Psoas muscle (tissue), 8 donors: ENCODE measurements around the gene TRIM41. TPM values are rescaled to one million over a fixed set of nuclear protein-coding genes. Genes with fewer than 3 reads are reported as not detected.

Source experiments
- ATAC-seq, 4 donors: fragments of 200-7000 bp; cut with Tn5 transposase; one replicate each; pipeline ENCODE4 v1.9.1; 2020; ENCODE audit warnings: moderate library complexity in 3 of 4, mild to moderate bottlenecking in 2 of 4
- DNase-seq, 2 donors: peaks; one replicate each; pipeline ENCODE4 v3.0.0-alpha.2; 2020
- H3K27ac ChIP-seq: fragments of 200-600 bp; one replicate; pipeline ENCODE4 v1.8.0; 2022
- H3K27me3 ChIP-seq, 3 donors: fragments of 200-600 bp in 1 of 3; one replicate each; pipeline versions ENCODE4 v1.6.1 to v1.8.0; 2013 to 2022; ENCODE audit warnings: low read length in 2 of 3, mild to moderate bottlenecking in 2 of 3, moderate library complexity in 1 of 3; ENCODE audit not compliant: insufficient read depth in 3 of 3
- H3K36me3 ChIP-seq, 2 donors: fragments of 200-600 bp in 1 of 2; one replicate each; pipeline versions ENCODE4 v1.6.1 to v1.8.0; 2013 to 2022; ENCODE audit warnings: low read depth in 1 of 2, mild to moderate bottlenecking in 1 of 2, moderate library complexity in 1 of 2; ENCODE audit not compliant: insufficient read depth in 1 of 2
- H3K4me1 ChIP-seq: fragments of 200-600 bp; one replicate; pipeline ENCODE4 v1.8.0; 2022
- H3K4me3 ChIP-seq: fragments of 200-600 bp; one replicate; pipeline ENCODE4 v1.8.0; 2022; ENCODE audit warnings: mild to moderate bottlenecking
- H3K9me3 ChIP-seq: fragments of 200-600 bp; one replicate; pipeline ENCODE4 v1.8.0; 2022
- CTCF ChIP-seq: fragments of 200-600 bp; IDR thresholded peaks from one replicate; pipeline ENCODE4 v1.8.0; 2022; ENCODE audit warnings: antibody characterized with exemption
- WGBS, 3 donors: extraction: QIAGEN DNeasy Blood & Tissue Kit; methylation state at CpG; one replicate each; pipeline versions ENCODE4 v1.1.6 to v1.1.7; 2013; 5-methylcytosine and 5-hydroxymethylcytosine counted together
- intact Hi-C, 2 donors: fragments of 100-400 bp; cut with DNase I; formaldehyde crosslinking; loops; one replicate each; pipeline versions ENCODE4 v1.11.0 to v1.14.2; 2022
- polyA plus RNA-seq, 3 donors: library from polyadenylated mRNA; stranded (reverse); fragments of 200-250 nt; gene quantifications; one replicate each; pipeline ENCODE4 v1.2.3, GENCODE V29; 2013
- total RNA-seq, 4 donors: library from RNA; stranded (reverse); fragmentation: NEBNext Ultra II Directional in 2 of 4; extraction: Animal tissue kit (Norgen Biotek cat#: 25700) in 2 of 4; gene quantifications; one replicate each; pipeline versions ENCODE4 v1.2.1 to v1.2.4, GENCODE V29; 2021 to 2023
- donor health status: healthy with polysubstance abuse.
- donor health status: DM: no; HTN: no; CAD: no; lungs with moderate emphysema.
- donor health status: Bipolar disorder and iron deficiency.
- donor health status: healthy.
- donor health status: DM: yes; HTN: yes; CAD: no.
- donor health status: DM: no; HTN: no; CAD: no.
- donor health status: DM: no; HTN: no; CAD: no.
- donor health status: DM: yes; HTN: yes; CAD: no.

The TRIM41 gene
- total and polyA plus RNA-seq, 7 donors: 12.5 to 44.0 (median 30.3) TPM

GRCh38 chr5:181215997-181216989, 6.8 kb upstream of the TRIM41 start:
- WGBS, 3 donors: 14 to 31% (median 27%) methylated on average over 44 of the region's 44 CpGs
- intact Hi-C loops: no loop called here
- ATAC-seq (peak in 1 of 4 donors; percentile 25), DNase-seq (no peak)
- TF ChIP-seq CTCF: no peak
- H3K27me3 ChIP-seq: no peaks in the 10 kb centered on the region
- H3K9me3 ChIP-seq: no peaks in the 10 kb centered on the region
- peak overlapping the region; percentile 75 for H3K27ac ChIP-seq
- no peaks in the 10 kb centered on the region for H3K36me3 ChIP-seq
- H3K4me3 ChIP-seq: peak overlapping the region; percentile 66
- peaks cover 33% of the 10 kb centered on the region for H3K4me1 ChIP-seq

- no peaks in the 10 kb centered on the region for H3K36me3 ChIP-seq
- peak; percentile 17 to 50 (median 25) for ATAC-seq
- peak overlapping the region; percentile 75 for H3K27ac ChIP-seq
- no peaks in the 10 kb centered on the region for H3K9me3 ChIP-seq
- TF ChIP-seq CTCF: no peak
- intact Hi-C loops: no loop called here
- WGBS, 3 donors: 3 to 7% (median 4%) methylated on average over 45 to 46 of the region's 46 CpGs
- H3K4me1 ChIP-seq: peaks cover 25% of the 10 kb centered on the region
- no peaks in the 10 kb centered on the region for H3K27me3 ChIP-seq
- peak overlapping the region; percentile 66 for H3K4me3 ChIP-seq
- DNase-seq: peak; percentile 58 to 75
These were observed 5.8 kb upstream of the TRIM41 start for GRCh38 chr5:181217111-181217802.

GRCh38 chr5:181217803-181218062, 5.3 kb upstream of the TRIM41 start:
- no peaks in the 10 kb centered on the region for H3K27me3 ChIP-seq
- peaks cover 23% of the 10 kb centered on the region for H3K4me1 ChIP-seq
- TF ChIP-seq CTCF: no peak
- H3K36me3 ChIP-seq: no peaks in the 10 kb centered on the region
- H3K27ac ChIP-seq: peak overlapping the region; percentile 75
- DNase-seq: no peak
- H3K9me3 ChIP-seq: no peaks in the 10 kb centered on the region
- 5 to 13% (median 8%) methylated on average over 13 of the region's 13 CpGs for WGBS, 3 donors
- intact Hi-C loops: no loop called here
- ATAC-seq: peak in 3 of 4 donors; percentile 1 to 10 (median 2)
- H3K4me3 ChIP-seq: peak overlapping the region; percentile 66

- Histone ChIP-seq H3K4me1 (peaks cover 12% of the 10 kb centered on the region), H3K36me3 (no peaks in the 10 kb centered on the region), H3K27ac (peak overlapping the region; percentile 75), H3K4me3 (peak overlapping the region; percentile 66), H3K9me3 (no peaks in the 10 kb centered on the region), H3K27me3 (no peaks in the 10 kb centered on the region)
- ATAC-seq (no peak), DNase-seq (no peak)
- 24 to 38% (median 37%) methylated on average over 10 of the region's 10 CpGs for WGBS, 3 donors
- intact Hi-C loops: loop anchor here in 1 of 2 donors (1.0 kb wide), 1 partner anchor 11 kb away; no protein-coding TSS in a partner anchor
- TF ChIP-seq CTCF: no peak
These were observed 4.3 kb upstream of the TRIM41 start for GRCh38 chr5:181218795-181219124.
